Measurements from ENCODE around the gene MT1M. TPM values are rescaled to one million over a fixed set of nuclear protein-coding genes. Genes with fewer than 3 reads are reported as not detected.
"Not testable (repeated sequence)": the region's sequence is repeated elsewhere in the genome, so short reads cannot be mapped to it uniquely, and the experiment has no call there.

The MT1M gene
- polyA plus RNA-seq (ENCODE audit: insufficient read depth in 1 of 5, insufficient read length in 5 of 5, low replicate concordance in 1 of 5), result 1 to 10 TPM in 1 of 5 donors, under 1 TPM in 4; 0.70 to 1.2 (median 0.87) TPM
- long read RNA-seq, donor 1, transcript MT1M-201 (3 exons, 829 nt), result major isoform, 5 of 5 reads
- long read RNA-seq, donor 1, partial matches to known transcripts, result 0 of 5 reads
- long read RNA-seq, donor 1, other reads (novel, unspliced or antisense), result 0 of 5 reads
- long read RNA-seq, donor 2, partial matches to known transcripts, result 0 of 2 reads
- long read RNA-seq, donor 2, other reads (novel, unspliced or antisense), result 0 of 2 reads
- long read RNA-seq, donor 3, partial matches to known transcripts, result 0 of 1 reads
- long read RNA-seq, donor 3, other reads (novel, unspliced or antisense), result 0 of 1 reads
- long read RNA-seq, donor 4, partial matches to known transcripts, result 0 of 1 reads
- long read RNA-seq, donor 4, other reads (novel, unspliced or antisense), result 0 of 1 reads
- long read RNA-seq, donor 5, result 0 reads
- long read RNA-seq, donor 6, result 0 reads
- long read RNA-seq, donor 7, result 0 reads
- long read RNA-seq, donor 8, result 0 reads

- DNase-seq, result no peak
Observed at GRCh38 chr16:56632156-56632847, at the start of gene MT1M. MT1M (plus strand) TSS chr16:56632659; CDS start chr16:56632732, 73 bp downstream.

GRCh38 chr16:56582911-56583310 is 49.5 kb upstream of the MT1M start:
- not testable (repeated sequence) for DNase-seq

- no peak for DNase-seq
Observed at GRCh38 chr16:56583351-56584168, 48.9 kb upstream of the MT1M start.

GRCh38 chr16:56584276-56584675 is 48.2 kb upstream of the MT1M start:
- DNase-seq, result no peak

GRCh38 chr16:56588781-56589140 is 43.7 kb upstream of the MT1M start:
- DNase-seq, result no peak

- DNase-seq, result no peak
Observed at GRCh38 chr16:56589141-56590039, 43.1 kb upstream of the MT1M start, which contains the start of gene MT3. MT3 (plus strand) TSS chr16:56589528; CDS start chr16:56589591, 63 bp downstream.

GRCh38 chr16:56591377-56592060 is 40.9 kb upstream of the MT1M start:
- no peak for DNase-seq

GRCh38 chr16:56593573-56594291 is 38.7 kb upstream of the MT1M start:
- DNase-seq, result no peak

- DNase-seq, result no peak
Observed at GRCh38 chr16:56594292-56594619, 38.2 kb upstream of the MT1M start.

- DNase-seq, result no peak
Observed at GRCh38 chr16:56600398-56600999, 32.0 kb upstream of the MT1M start.

GRCh38 chr16:56601325-56601724 is 31.1 kb upstream of the MT1M start:
- DNase-seq, result no peak

GRCh38 chr16:56603589-56603988 is 28.9 kb upstream of the MT1M start:
- DNase-seq, result no peak

- DNase-seq, result no peak
Observed at GRCh38 chr16:56604966-56605365, 27.5 kb upstream of the MT1M start.

GRCh38 chr16:56605475-56605874 is 27.0 kb upstream of the MT1M start:
- no peak for DNase-seq

- DNase-seq, result no peak
Observed at GRCh38 chr16:56606071-56606475, 26.4 kb upstream of the MT1M start.

- peak; percentile 87 to 93 for DNase-seq
Observed at GRCh38 chr16:56606476-56607108, 25.9 kb upstream of the MT1M start.

- peak; percentile 80 to 84 for DNase-seq
Observed at GRCh38 chr16:56607109-56607618, 25.3 kb upstream of the MT1M start.

GRCh38 chr16:56607675-56608042 is 24.8 kb upstream of the MT1M start:
- DNase-seq, result no peak

All from right lung (tissue), 10 donors.